GM19035 (cell line): ENCODE measurements around the gene NPTX1.

Experiments used
- ATAC-seq: cut with Tn5 transposase; IDR thresholded peaks from one replicate; pipeline ENCODE4 v1.9.1; 2021; ENCODE audit not compliant: unreplicated experiment

Gene NPTX1

DNA sequence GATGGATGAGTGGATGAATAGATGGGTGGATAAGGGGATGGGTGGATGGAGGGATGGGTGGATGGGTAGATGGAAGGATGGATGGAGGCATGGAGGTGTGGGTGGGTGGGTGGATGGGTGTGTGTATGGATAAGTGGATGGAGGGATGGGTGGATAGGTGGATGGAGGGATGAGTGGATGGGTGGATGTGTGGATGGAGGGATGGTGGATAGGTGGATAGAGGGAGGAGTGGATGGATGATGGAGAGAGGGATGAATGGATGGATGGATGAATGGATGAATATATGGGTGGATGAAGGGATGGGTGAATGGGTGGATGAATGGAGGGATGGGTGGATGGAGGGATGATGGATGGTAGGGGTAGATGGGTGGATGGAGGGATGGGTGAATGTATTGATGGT is 27.5 kb upstream of the NPTX1 start:
- no peak for ATAC-seq

DNA sequence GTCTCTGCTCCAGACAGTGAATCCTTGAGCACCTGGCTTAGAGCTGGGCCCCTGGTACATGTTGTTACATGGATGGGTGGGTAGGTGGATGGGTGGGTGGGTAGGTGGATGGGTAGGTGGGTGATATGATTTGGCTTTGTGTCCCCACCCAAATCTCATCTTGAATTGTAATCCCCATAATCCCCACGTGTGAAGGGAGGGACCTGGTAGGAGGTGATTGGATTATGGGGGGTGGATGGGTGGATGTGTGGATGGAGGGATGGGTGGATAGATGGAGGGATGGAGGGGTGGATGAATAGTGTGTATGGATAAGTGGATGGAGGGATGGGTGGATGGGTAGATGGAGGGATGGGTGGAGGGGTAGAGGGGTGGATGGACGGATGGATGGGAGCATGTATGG is 26.6 kb upstream of the NPTX1 start:
- ATAC-seq: no peak

DNA sequence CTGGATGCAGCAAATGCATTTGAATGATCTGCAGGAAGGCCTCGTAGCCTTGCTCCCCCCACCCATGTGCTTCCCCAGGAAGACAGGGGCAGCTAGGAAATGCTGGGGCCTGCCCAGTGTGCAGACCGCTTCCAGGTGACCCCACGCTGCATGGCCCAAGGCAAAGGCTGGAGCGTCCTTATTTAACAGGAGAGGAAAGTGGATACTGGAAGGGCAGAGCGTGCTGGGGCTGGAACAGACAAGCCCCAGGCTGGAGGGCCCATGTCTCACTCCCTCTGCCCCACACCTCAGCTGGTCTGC is 26.1 kb upstream of the NPTX1 start:
- no peak for ATAC-seq

DNA sequence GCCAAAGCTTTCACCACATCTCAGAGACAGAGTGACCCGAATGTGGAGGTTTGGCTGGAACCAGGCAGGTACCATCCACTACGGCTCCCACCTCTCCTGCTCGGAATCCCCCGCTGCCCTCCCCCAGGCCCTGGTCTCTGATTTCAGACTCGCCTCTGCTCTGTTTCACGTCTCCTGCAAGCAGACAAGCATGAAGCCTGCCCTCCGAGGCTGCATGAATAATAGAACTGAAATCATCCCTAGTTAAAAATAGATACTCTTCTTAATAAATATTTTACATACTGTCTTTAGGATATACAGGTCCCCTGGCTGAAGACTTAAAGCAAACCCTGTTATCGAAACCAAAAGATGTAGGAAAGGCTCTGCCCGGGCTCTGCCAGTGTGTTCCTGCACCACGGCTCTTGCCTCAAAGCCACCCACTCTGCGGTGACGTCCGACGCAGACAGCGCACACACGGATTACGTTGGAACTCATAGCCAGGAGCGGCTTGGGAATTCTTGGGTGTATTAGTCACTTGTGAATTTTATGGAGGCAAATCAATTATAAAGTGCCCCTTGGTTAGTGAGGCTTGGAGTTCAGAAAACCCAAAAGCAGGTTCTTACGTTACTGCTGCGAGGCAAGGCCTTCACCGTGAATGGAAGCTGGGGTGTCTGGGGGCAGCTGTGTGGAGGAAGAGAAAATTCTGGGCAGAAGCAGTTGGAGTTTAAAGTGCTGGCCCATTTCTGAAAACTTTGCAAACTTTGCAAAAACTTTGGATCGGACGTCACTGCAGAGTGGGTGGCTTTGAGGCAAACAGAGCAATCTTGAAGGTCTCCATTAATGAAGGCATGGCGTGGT is 25.6 kb upstream of the NPTX1 start:
- no peak for ATAC-seq

DNA sequence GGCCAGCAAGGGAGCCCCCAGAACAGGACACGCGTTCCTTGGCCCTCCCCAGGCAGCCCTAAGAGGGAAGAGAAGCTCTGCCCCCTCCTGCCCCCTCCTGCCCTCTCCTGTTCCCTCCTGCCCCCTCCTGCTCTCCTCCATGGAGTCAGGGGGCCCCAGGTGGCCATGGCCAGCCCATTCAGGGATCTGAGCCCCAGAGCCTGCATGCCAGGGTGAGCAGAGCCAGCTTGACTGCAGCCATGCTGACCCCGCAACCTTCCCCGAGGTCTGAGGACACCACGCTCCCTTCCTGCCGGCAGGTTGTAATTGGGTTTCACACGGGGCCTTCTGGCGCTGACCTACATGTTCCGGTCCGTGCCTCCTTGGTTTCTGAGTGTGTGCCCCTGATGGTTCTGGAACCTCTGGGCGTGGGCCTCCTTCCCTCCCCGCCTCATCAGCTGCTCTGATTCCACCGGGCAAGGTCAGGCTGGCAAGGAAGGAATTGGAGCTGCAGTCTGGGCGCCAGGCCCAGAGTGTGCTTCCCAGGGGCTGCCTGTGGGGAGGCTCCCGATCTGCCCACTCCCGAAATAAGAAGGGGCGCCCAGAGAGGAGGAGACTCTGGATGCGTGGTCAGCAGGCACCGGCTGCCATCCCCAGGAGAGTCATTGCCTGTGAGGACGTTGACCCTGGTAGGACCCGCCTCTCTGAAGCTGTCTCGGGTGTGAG is 23.7 kb upstream of the NPTX1 start:
- no peak for ATAC-seq

DNA sequence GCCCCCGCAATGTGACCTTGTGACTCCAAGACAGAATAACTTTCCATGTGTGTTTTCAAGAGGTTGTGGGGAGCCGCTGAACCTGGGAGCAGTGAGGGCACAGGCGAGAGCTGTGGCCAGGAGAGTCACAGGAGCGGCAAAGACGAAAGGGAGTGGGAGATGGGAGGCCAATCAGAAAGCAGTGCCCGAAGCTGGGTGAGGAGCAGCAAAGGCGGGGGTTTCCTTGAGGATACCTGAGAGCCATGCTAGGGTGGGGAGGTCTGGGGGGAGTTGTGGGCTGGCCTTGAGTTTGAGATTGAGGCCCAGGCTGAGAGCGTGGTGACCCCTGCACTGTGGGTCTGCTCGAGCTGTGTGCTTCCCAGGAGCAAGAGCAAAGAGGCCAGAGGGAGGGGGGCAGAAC is 23.2 kb upstream of the NPTX1 start:
- no peak for ATAC-seq

DNA sequence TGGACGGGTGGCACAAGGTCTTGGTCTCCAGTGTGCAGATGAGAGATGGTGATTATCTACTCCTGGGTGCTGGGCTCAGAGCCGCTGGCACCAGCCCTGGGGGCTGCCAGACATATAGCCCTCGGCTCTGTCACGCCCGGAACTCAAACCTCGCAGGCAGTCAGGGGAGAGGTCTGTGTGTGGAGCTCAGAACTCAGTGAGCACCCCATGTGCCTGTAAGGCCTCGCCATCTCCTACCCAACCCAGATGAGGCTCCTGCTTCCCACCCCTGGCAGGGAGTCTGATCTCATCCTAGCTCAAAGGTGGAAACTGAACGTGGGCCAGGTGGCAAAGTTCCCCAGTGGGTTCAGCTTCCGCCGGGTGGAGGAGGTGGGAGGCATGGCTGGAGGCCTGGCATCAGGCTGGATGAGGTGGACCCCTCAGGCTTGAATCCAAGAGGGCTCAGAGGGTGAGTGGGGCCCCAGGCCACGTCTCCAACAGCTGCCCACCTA is 22.6 kb upstream of the NPTX1 start:
- ATAC-seq: no peak

DNA sequence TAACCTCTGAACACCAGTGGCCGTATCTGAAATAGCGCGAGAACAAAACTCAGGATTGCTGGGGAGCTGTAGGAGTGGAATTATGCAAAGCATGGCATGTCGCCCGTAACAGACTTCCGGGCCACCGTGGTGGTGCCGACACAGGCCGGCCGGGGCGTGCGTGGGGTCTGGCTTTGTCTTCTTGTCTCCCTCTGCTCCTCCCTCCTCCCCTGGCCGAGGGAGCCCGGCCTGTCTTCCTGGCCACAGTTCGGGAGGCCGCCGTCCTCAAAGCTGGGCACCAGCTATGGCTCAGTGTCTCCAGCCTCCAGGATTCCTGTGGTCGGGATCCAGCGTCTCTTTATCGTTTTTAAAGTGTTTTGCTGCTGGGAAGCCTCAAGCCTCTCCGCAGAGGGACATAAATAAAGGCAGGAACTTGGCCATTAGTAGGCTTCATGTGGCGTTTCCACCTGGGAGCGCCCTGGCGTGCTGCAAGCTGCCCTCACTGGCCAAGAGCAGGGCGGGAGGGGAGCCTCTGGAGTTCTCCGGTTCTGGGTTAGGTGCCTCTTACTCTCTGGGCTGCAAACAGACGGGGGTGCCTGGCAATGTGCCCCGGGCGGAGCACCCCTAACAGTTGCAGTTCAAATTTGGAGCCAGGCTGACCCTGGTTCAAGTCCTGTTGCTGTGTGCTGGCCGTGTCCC is 22.0 kb upstream of the NPTX1 start:
- no peak for ATAC-seq

DNA sequence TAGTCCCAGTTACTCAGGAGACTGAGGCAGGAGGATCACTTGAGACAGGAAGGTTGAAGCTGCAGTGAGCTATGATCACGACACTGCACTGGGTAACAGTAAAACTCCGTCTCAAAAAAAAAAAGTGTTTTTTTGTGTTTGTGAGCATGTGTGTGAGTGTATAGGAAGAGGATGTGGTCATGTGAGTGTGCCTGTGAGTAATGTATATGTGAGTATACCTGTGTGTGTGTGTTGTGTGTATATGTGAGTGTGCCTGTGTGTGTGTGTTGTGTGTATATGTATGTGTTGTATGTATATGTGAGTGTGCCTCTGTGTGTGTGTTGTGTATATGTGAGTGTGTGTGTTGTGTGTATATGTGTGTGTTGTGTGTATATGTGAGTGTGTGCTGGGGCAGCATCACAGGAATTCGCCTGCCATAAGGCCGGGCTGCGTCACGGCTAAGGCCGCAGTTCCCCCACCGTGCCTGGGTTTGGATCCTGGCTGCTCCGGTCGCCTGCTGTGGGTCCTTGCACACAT is 21.4 kb upstream of the NPTX1 start:
- ATAC-seq: no peak

DNA sequence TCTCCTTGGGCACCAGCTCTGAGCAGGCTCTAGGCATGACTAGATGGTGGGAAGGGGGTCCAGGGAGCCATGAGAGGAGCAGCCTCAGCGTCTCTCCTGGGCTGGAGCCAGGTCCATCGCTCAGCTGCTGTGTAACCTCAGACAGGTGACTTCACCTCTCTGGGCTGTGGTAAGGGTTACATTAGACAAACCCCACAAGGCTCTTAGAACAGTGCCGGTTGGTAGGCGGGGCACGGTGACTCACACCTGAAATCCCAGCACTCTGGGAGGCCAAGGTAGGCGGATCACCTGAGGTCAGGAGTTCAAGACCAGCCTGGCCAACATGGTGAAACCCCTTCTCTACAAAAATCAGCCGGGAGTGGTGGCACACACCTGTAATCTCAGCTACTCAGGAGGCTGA is 18.1 kb upstream of the NPTX1 start:
- no peak for ATAC-seq

DNA sequence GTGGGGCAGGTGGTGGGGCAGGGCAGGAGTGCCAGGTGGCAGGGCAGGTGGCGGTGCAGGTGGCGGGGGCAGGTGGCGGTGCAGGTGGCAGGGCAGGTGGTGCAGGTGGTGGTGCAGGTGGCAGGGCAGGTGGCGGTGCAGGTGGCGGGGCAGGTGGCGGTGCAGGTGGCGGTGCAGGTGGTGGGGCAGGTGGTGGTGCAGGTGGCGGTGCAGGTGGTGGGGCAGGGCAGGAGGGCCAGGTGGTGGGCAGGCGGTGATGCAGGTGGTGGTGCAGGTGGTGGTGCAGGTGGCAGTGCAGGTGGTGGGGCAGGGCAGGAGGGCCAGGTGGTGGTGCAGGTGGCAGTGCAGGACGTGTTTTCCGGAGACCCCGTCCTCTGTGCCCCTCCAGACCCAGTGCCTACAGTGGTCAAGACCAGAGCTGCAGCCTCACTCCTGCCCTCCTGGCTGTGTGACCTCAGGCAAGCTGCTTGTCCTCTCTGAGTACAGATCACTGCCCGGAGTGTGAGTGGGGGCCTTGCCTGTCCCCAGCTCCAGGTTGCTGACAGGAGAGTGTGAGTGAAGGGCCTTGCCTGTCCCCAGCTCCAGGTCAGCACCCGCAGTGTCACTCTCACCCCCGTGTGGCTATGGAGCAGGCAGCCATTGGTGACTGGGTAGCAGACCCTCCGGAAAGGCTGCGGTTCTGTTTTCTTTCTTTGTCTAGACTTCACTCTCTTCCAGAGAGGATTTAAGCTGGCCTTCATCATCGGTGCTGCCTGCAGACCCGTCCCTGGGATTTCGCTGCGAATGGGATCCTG is 16.1 kb upstream of the NPTX1 start:
- ATAC-seq: no peak

DNA sequence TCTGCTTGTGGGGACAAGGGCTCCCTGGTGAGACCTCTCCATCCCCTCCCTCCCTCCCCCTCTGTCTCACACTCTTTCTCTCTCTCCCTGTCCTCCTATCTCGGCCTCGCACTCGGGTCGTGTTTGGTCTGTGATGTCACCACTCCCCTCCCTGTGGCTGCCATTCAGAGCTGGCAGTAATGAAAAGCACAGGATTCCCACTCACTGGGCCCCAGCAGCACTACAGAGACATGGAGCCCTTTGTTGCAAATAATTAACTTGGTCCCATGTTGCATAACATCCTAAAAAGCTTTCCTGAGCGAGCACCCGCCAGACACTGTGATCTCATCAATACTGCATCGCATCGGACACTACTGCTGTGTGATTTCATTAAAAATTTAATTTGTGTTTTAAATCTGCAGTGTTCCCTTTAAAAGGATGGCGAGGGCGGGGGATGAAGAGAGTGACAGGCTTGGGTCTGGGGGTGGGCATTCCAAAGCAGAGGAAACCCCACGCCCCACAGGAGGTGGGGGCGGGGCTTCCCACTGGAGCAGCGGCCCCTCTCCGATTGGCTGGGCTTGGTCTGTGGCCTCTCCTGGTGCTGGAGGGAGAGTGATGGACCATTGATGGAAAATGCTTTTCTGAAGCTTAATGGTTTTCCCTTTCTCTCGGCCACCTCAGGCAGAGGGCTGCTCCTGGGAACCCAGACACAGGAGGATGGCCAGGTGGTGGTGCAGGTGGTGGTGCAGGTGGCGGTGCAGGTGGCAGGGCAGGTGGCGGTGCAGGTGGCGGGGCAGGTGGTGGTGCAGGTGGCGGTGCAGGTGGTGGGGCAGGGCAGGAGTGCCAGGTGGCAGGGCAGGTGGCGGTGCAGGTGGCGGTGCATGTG is 15.3 kb upstream of the NPTX1 start:
- ATAC-seq: no peak

DNA sequence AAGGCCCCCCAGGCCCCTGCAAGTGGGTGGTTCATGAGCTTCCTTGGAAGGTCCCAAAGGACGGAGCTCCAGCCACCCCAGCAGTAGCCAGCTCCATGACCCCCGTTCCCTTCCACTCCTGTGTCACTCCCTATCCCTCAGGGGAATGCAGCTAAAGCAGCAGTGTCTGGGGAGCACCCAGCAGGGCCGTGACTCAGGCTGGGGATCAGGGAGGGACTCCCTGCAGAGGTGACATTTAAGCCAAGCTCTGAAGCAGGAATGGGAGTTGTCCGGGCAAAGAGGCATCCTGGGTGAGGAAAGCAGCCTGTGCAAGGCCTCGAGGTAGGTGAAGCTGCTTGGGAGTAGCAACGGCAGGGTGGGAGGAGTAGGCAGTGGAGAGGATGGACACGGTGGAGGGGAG is 11.1 kb upstream of the NPTX1 start:
- ATAC-seq: no peak

DNA sequence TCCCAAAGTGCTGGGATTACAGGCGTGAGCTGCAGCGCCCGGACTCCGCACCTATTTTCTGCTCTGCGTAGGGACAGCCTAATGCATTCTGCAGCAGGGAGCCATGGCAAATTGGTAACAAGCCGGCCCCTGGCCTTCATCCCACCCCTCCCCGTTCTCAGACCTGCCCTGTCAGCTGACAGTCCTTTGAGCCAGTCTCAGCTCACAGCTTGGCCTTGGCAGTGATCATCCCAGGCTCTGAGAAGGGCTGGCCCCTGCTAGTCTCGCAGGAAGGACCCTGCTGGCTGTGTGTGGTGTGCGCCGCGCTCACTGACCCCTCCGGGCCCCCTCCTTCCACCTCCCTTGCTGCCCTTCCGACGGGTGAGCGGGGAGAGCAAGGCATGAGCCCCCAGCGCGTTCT is 10.3 kb upstream of the NPTX1 start:
- no peak for ATAC-seq

DNA sequence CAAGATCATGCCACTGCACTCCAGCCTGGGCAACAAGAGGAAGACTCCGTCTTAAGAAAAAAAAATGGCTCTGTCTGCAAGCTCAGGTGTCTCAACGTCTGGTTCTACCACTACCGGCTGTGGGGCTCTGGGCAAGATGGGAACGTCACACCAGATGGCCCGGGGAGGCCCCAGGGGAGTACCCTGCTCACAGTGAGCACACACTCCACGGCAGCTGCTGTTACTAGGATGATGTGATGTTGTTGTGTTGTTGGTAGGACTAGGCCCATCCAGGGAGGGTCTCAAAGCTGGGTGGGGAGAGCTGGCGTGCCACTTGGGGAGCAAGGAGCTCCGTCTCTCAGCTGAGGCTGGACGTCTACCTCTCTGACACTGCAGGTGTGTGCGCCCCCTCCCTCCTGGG is 9.4 kb upstream of the NPTX1 start:
- ATAC-seq: no peak

DNA sequence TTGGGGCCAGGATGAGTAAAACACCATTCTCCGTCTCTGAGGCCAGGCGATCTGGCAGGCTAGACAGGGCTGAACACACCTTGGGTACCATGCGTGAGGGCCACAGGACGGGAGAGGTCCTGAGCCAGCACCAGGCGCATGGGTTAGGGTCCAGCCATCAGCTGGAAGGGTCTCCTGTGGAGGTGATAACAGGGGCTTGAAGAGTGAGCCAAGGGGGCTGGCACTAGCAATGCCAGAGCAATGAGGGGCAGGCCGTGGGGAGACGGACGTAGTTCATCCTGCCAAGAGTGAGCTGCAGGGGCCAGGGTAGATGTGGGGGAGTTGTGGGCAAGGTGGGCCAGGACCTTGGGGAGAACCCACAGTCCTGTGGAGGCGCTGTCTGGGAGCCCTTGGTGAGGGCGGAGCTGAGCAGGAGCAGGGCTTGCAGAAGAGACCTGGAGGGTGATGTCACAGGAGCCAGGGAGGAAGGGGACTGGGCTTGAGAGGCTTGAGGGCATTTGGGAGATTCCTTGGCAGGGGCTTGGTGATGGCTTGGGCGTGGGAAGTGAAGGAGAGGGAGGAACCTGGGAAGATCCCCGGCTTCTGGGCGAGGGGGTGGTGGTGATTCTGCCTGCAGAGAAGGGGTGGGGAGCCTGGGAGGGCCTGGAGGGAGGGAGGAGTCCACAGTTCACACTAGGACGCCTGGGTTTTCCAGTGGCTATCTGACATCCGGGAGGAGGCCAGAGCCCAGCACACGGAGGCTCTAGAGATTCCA is 6.3 kb upstream of the NPTX1 start:
- ATAC-seq: no peak

DNA sequence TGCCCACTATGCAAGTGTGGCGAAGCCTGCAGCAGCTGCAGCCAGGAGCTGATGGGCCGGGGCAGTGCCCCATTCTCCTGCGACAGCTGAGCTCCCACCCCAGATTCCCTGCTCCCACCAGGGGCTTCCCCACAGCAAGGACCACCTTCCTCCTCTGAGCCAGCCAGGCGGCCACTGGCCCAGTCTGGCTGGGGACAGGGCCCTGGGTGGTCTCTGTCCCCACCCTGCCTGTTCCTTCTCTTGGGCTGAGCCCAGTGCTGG is 5.6 kb upstream of the NPTX1 start:
- ATAC-seq: no peak

DNA sequence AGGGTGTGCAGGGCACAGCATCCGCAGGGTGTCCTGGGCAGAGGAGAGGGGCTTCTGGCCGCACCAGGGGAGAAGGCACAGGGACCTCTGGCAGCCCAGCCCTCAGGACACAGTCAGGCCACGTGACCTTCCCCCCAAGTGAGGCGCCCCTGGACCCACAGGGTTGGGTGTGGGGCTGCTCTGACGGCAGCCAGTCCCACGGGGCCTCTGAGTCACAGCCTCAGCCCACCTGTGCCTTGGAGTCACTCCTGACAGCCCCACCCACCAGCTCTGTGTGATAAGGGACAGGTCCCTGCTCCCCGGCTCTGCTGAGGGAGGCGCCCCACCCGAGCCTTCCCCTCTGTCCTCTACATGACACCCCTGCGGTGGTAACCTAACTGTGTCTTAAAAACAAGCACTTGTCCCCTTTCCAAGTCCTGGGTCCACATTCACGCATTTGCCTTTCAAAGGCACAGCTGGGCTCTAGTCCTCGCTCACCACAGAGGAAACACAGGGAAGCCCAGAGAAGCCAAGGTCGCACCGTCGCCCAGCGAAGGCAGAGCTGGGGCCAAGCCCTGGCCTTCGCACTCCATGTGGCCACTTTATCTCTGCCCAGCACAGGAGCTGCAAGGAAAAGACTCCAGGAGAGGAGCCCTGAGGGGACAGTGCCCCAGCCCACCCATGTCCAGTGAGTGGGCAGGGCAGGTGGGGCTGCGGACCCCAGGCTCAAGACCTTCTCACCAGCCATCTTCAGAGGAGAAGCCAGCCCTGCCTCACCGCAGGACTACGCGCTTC is 5.1 kb upstream of the NPTX1 start:
- ATAC-seq: no peak

DNA sequence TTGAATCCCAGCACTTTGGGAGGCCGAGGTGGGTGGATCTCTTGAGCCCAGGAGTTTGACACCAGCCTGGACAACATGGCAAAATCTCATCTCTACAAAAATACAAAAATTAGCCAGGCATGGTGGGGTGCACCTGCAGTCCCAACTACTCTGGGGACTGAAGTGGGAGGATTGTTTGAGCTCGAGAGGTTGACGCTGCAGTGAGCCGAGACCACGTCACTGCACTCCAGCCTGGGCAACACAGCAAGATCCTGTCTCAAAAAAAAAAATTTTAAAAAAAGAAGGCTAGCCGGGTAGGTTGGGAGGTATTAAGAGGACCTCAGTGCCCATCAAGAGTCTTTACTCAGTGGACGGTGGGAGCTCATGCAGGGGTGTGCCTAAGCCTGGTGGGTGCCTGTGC is 3.8 kb upstream of the NPTX1 start:
- ATAC-seq: no peak
